Measurements from ENCODE around the gene SYPL2. TPM values are rescaled to one million over a fixed set of nuclear protein-coding genes. Genes with fewer than 3 reads are reported as not detected.

The SYPL2 gene
- total RNA-seq, 5 donors from 2014 or later (not counting 1 experiment from before 2014, with no cell fraction given): 0.09 to 0.13 (median 0.11) TPM; not detected in 1

GRCh38 chr1:109481646-109482045 is 15.3 kb downstream of the SYPL2 start:
- WGBS (ENCODE audit: insufficient coverage): no CpG with 5 or more reads among the region's 2 CpGs
- CTCF ChIA-PET: interaction anchor here in 1 of 2 donors (1.5 to 2.6 kb wide), 2 partner anchors 12 to 51 kb away, joined by 4 to 23 read pairs; partner anchors contain the start of gene CYB561D1
- ATAC-seq (replicated peaks in 1 of 4) (no peak), DNase-seq (no peak)
- peaks cover 0 to 23% of the 10 kb centered on the region in 2 experiments for H3K27me3 ChIP-seq (replicated peaks in 1 of 2; ENCODE audit: control insufficient read depth in 2 of 2, extremely low read depth in 1 of 2, insufficient read depth in 2 of 2, low read length in 1 of 2)
- Mint-ChIP-seq H3K4me1 (peaks cover 34 to 39% (median 37%) of the 10 kb centered on the region in 3 donors), H3K36me3 (peaks cover 4% of the 10 kb centered on the region), H3K27ac (no peak overlapping the region), H3K9me3 (no peaks in the 10 kb centered on the region), H3K4me3 (no peak overlapping the region), H3K27me3 (peaks cover 7 to 28% of the 10 kb centered on the region in 2 donors)
- no peak overlapping the region for H3K27ac ChIP-seq (ENCODE audit: low read length)
- no peaks in the 10 kb centered on the region for H3K9me3 ChIP-seq
- peaks cover 0 to 4% of the 10 kb centered on the region in 2 donors for H3K36me3 ChIP-seq (ENCODE audit: control insufficient read depth in 2 of 2, extremely low read depth in 1 of 2, insufficient read depth in 1 of 2, low read length in 1 of 2)
- POLR2A ChIA-PET: no interaction called here
- H3K4me3 ChIP-seq (ENCODE audit: control insufficient read depth in 1 of 2, extremely low read depth in 1 of 2, low read length in 1 of 2): no peak overlapping the region
- H3K4me1 ChIP-seq (ENCODE audit: control insufficient read depth in 1 of 2, extremely low read depth in 1 of 2, insufficient read depth in 2 of 2, low read length in 2 of 2): peaks cover 12 to 29% of the 10 kb centered on the region in 2 experiments

- DNase-seq (no peak), ATAC-seq (replicated peaks in 1 of 4) (no peak)
- peaks cover 5% of the 10 kb centered on the region for H3K36me3 Mint-ChIP-seq
- H3K4me1 Mint-ChIP-seq: peaks cover 35 to 39% (median 37%) of the 10 kb centered on the region in 3 donors
- ChIA-PET CTCF (interaction anchor here in 1 of 2 donors (1.5 to 2.6 kb wide), 3 partner anchors 12 to 67 kb away, joined by 4 to 23 read pairs (median 13); partner anchors contain the start of genes CYB561D1 and GNAI3), POLR2A (interaction anchor here (0.6 to 0.7 kb wide), 3 partner anchors 32 to 382 kb away, joined by 3 to 11 read pairs (median 9); partner anchors contain the start of gene CELSR2 (in 1 of the 2))
- Histone ChIP-seq H3K4me1 (ENCODE audit: control insufficient read depth in 1 of 2, extremely low read depth in 1 of 2, insufficient read depth in 2 of 2, low read length in 2 of 2) (peaks cover 12 to 29% of the 10 kb centered on the region in 2 experiments), H3K27ac (ENCODE audit: low read length) (no peak overlapping the region), H3K9me3 (no peaks in the 10 kb centered on the region), H3K27me3 (replicated peaks in 1 of 2; ENCODE audit: control insufficient read depth in 2 of 2, extremely low read depth in 1 of 2, insufficient read depth in 2 of 2, low read length in 1 of 2) (peaks cover 0 to 17% of the 10 kb centered on the region in 2 experiments), H3K4me3 (ENCODE audit: control insufficient read depth in 1 of 2, extremely low read depth in 1 of 2, low read length in 1 of 2) (no peak overlapping the region), H3K36me3 (ENCODE audit: control insufficient read depth in 2 of 2, extremely low read depth in 1 of 2, insufficient read depth in 1 of 2, low read length in 1 of 2) (peaks cover 0 to 7% of the 10 kb centered on the region in 2 donors)
- H3K9me3 Mint-ChIP-seq: no peaks in the 10 kb centered on the region
- H3K27me3 Mint-ChIP-seq: peaks cover 6 to 22% of the 10 kb centered on the region in 2 donors
- peak overlapping the region in 1 of 2 donors; percentile 66 for H3K27ac Mint-ChIP-seq
- H3K4me3 Mint-ChIP-seq: peak overlapping the region; percentile 92 to 96 (median 92)
Observed at GRCh38 chr1:109482242-109482641, 15.9 kb downstream of the SYPL2 start.

GRCh38 chr1:109482791-109483671 is 16.7 kb downstream of the SYPL2 start:
- Histone ChIP-seq H3K4me3 (ENCODE audit: control insufficient read depth in 1 of 2, extremely low read depth in 1 of 2, low read length in 1 of 2) (peak overlapping the region; percentile 77 to 84), H3K4me1 (ENCODE audit: control insufficient read depth in 1 of 2, extremely low read depth in 1 of 2, insufficient read depth in 2 of 2, low read length in 2 of 2) (peaks cover 12 to 26% of the 10 kb centered on the region in 2 experiments), H3K9me3 (no peaks in the 10 kb centered on the region), H3K36me3 (ENCODE audit: control insufficient read depth in 2 of 2, extremely low read depth in 1 of 2, insufficient read depth in 1 of 2, low read length in 1 of 2) (peaks cover 4 to 15% of the 10 kb centered on the region in 2 donors), H3K27me3 (replicated peaks in 1 of 2; ENCODE audit: control insufficient read depth in 2 of 2, extremely low read depth in 1 of 2, insufficient read depth in 2 of 2, low read length in 1 of 2) (peaks cover 0 to 10% of the 10 kb centered on the region in 2 experiments), H3K27ac (ENCODE audit: low read length) (peak overlapping the region; percentile 66)
- 6% methylated on average over 21 of the region's 29 CpGs for WGBS (ENCODE audit: insufficient coverage)
- H3K4me1 Mint-ChIP-seq: peaks cover 35 to 39% (median 37%) of the 10 kb centered on the region in 3 donors
- ChIA-PET CTCF (interaction anchor here (0.6 to 2.6 kb wide), 16 partner anchors 10 to 207 kb away, joined by 3 to 23 read pairs (median 4); partner anchors contain the start of genes CYB561D1 (in 1 of the 2), GNAI3 (in 1 of the 2) and PSRC1 (in 1 of the 2)), POLR2A (interaction anchor here (0.5 to 1.4 kb wide), 9 partner anchors 9 to 407 kb away, joined by 3 to 11 read pairs (median 4); partner anchors contain the start of genes CELSR2 (in 1 of the 2), GNAI3 (in 1 of the 2) and TAF13 (in 1 of the 2))
- H3K27ac Mint-ChIP-seq: peak overlapping the region; percentile 92 to 93
- peak overlapping the region; percentile 92 to 96 (median 92) for H3K4me3 Mint-ChIP-seq
- H3K36me3 Mint-ChIP-seq: peaks cover 12% of the 10 kb centered on the region
- H3K9me3 Mint-ChIP-seq: no peaks in the 10 kb centered on the region
- ATAC-seq (replicated peaks in 1 of 4) (peak; percentile 33 to 54 (median 44)), DNase-seq (peak in 14 of 35 experiments; percentile 15 to 69 (median 38))
- H3K27me3 Mint-ChIP-seq: peaks cover 4 to 21% of the 10 kb centered on the region in 2 donors

- POLR2A ChIA-PET: interaction anchor here (0.5 to 1.4 kb wide), 8 partner anchors 10 to 817 kb away, joined by 3 to 6 read pairs (median 4); partner anchors contain the start of genes GNAI3 (in 1 of the 2) and TAF13 (in 1 of the 2)
- Histone ChIP-seq H3K9me3 (no peaks in the 10 kb centered on the region), H3K4me3 (ENCODE audit: control insufficient read depth in 1 of 2, extremely low read depth in 1 of 2, low read length in 1 of 2) (peak within 1 kb of the TSS; percentile 80 to 84), H3K27ac (ENCODE audit: low read length) (peak within 1 kb of the TSS; percentile 86), H3K36me3 (ENCODE audit: control insufficient read depth in 2 of 2, extremely low read depth in 1 of 2, insufficient read depth in 1 of 2, low read length in 1 of 2) (peaks cover 4 to 22% of the 10 kb centered on the region in 2 donors), H3K27me3 (replicated peaks in 1 of 2; ENCODE audit: control insufficient read depth in 2 of 2, extremely low read depth in 1 of 2, insufficient read depth in 2 of 2, low read length in 1 of 2) (peaks cover 0 to 6% of the 10 kb centered on the region in 2 experiments), H3K4me1 (ENCODE audit: control insufficient read depth in 1 of 2, extremely low read depth in 1 of 2, insufficient read depth in 2 of 2, low read length in 2 of 2) (peaks cover 12 to 24% of the 10 kb centered on the region in 2 experiments)
- Mint-ChIP-seq H3K4me3 (peak within 1 kb of the TSS; percentile 92 to 96 (median 92)), H3K27me3 (peaks cover under 1 to 12% of the 10 kb centered on the region in 2 donors), H3K36me3 (peaks cover 20% of the 10 kb centered on the region), H3K9me3 (no peaks in the 10 kb centered on the region), H3K4me1 (peaks cover 32 to 37% (median 35%) of the 10 kb centered on the region in 3 donors), H3K27ac (peak within 1 kb of the TSS; percentile 92 to 93)
- ATAC-seq (replicated peaks in 1 of 4): peak; percentile 79 to 86 (median 84)
- under 1% methylated on average over 62 of the region's 73 CpGs for WGBS (ENCODE audit: insufficient coverage)
- CTCF ChIA-PET: interaction anchor here (0.6 to 2.6 kb wide), 14 partner anchors 9 to 201 kb away, joined by 3 to 23 read pairs (median 4); partner anchors contain the start of genes GNAI3 (in 1 of the 2) and PSRC1 (in 1 of the 2)
- peak; percentile 82 to 97 (median 92) for DNase-seq
Observed at GRCh38 chr1:109483672-109484518, 17.5 kb downstream of the SYPL2 start, which contains the start of gene ATXN7L2. TSS of gene ATXN7L2 (plus strand) at chr1:109483905. CDS start at chr1:109483954, 49 bp downstream.

GRCh38 chr1:109484519-109484975 is 18.2 kb downstream of the SYPL2 start:
- CTCF ChIA-PET: interaction anchor here (0.7 to 2.6 kb wide), 10 partner anchors 8 to 500 kb away, joined by 3 to 23 read pairs (median 4); partner anchors contain the start of genes AHCYL1 (in 1 of the 2) and GNAI3 (in 1 of the 2)

More at GRCh38 chr1:109484519-109484975, 18.2 kb downstream of the SYPL2 start:
- H3K27ac Mint-ChIP-seq: peak overlapping the region; percentile 81 to 83
- peaks cover 0 to 1% of the 10 kb centered on the region in 2 experiments for H3K27me3 ChIP-seq (replicated peaks in 1 of 2; ENCODE audit: control insufficient read depth in 2 of 2, extremely low read depth in 1 of 2, insufficient read depth in 2 of 2, low read length in 1 of 2)
- peak overlapping the region; percentile 86 to 96 (median 92) for H3K4me3 Mint-ChIP-seq
- peaks cover 12 to 23% of the 10 kb centered on the region in 2 experiments for H3K4me1 ChIP-seq (ENCODE audit: control insufficient read depth in 1 of 2, extremely low read depth in 1 of 2, insufficient read depth in 2 of 2, low read length in 2 of 2)
- peaks cover 0 to 7% of the 10 kb centered on the region in 2 donors for H3K27me3 Mint-ChIP-seq
- H3K36me3 ChIP-seq (ENCODE audit: control insufficient read depth in 2 of 2, extremely low read depth in 1 of 2, insufficient read depth in 1 of 2, low read length in 1 of 2): peaks cover 4 to 29% of the 10 kb centered on the region in 2 donors
- H3K4me1 Mint-ChIP-seq: peaks cover 30 to 36% (median 35%) of the 10 kb centered on the region in 3 donors
- WGBS (ENCODE audit: insufficient coverage): 35% methylated on average over 13 of the region's 15 CpGs
- POLR2A ChIA-PET: interaction anchor here (0.7 to 1.4 kb wide), 4 partner anchors 11 to 59 kb away, joined by 3 to 6 read pairs (median 4); no protein-coding TSS in a partner anchor
- no peak overlapping the region for H3K27ac ChIP-seq (ENCODE audit: low read length)
- DNase-seq: no peak
- peak overlapping the region; percentile 79 to 80 for H3K4me3 ChIP-seq (ENCODE audit: control insufficient read depth in 1 of 2, extremely low read depth in 1 of 2, low read length in 1 of 2)
- peaks cover 20% of the 10 kb centered on the region for H3K36me3 Mint-ChIP-seq
- no peak for ATAC-seq (replicated peaks in 1 of 4)
- H3K9me3 Mint-ChIP-seq: no peaks in the 10 kb centered on the region
- no peaks in the 10 kb centered on the region for H3K9me3 ChIP-seq

Data from T-cell (primary cell).